Epithelial cell of esophagus (primary cell): ENCODE results near the gene SFXN5.

Source experiments
- DNase-seq: peaks from one replicate; pipeline ENCODE4 v3.0.0; 2010; ENCODE audit warnings: low read depth
- H3K4me3 ChIP-seq: 2 replicates; pipeline ENCODE4 v1.5.1; 2011; ENCODE audit warnings: mild to moderate bottlenecking, low read length, control low read depth
- TF ChIP-seq, protein P1 (sequence below): IDR thresholded peaks from 2 replicates; pipeline ENCODE4 v1.5.1; 2011; ENCODE audit warnings: low read depth, mild to moderate bottlenecking, low read length, control low read depth, inconsistent platforms; ENCODE audit not compliant: insufficient read depth; ENCODE audit errors: missing control alignments

The SFXN5 gene

DNA sequence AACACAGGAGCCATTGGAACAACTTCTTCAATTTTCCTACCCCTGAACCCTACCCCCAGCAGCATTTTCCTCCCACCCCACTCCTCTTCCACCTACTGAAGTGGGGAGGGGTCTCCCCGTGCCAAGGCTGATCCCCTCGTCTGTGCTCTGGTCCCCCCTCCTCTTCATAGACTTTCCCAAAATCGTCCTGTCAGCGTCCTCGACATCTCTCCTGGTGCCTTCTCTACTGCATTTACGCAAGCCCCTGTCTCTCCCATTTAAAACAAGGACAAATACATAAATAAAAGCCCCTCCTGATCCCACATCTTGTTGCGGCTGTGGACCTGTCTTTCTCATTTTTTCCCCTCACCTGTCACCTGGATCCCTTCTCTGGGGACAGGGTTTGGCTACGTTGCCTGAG, 112.0 kb downstream of the SFXN5 start:
- DNase-seq: no peak
- TF ChIP-seq, protein P1, sequence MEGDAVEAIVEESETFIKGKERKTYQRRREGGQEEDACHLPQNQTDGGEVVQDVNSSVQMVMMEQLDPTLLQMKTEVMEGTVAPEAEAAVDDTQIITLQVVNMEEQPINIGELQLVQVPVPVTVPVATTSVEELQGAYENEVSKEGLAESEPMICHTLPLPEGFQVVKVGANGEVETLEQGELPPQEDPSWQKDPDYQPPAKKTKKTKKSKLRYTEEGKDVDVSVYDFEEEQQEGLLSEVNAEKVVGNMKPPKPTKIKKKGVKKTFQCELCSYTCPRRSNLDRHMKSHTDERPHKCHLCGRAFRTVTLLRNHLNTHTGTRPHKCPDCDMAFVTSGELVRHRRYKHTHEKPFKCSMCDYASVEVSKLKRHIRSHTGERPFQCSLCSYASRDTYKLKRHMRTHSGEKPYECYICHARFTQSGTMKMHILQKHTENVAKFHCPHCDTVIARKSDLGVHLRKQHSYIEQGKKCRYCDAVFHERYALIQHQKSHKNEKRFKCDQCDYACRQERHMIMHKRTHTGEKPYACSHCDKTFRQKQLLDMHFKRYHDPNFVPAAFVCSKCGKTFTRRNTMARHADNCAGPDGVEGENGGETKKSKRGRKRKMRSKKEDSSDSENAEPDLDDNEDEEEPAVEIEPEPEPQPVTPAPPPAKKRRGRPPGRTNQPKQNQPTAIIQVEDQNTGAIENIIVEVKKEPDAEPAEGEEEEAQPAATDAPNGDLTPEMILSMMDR: no peak
- no peak overlapping the region for H3K4me3 ChIP-seq

DNA sequence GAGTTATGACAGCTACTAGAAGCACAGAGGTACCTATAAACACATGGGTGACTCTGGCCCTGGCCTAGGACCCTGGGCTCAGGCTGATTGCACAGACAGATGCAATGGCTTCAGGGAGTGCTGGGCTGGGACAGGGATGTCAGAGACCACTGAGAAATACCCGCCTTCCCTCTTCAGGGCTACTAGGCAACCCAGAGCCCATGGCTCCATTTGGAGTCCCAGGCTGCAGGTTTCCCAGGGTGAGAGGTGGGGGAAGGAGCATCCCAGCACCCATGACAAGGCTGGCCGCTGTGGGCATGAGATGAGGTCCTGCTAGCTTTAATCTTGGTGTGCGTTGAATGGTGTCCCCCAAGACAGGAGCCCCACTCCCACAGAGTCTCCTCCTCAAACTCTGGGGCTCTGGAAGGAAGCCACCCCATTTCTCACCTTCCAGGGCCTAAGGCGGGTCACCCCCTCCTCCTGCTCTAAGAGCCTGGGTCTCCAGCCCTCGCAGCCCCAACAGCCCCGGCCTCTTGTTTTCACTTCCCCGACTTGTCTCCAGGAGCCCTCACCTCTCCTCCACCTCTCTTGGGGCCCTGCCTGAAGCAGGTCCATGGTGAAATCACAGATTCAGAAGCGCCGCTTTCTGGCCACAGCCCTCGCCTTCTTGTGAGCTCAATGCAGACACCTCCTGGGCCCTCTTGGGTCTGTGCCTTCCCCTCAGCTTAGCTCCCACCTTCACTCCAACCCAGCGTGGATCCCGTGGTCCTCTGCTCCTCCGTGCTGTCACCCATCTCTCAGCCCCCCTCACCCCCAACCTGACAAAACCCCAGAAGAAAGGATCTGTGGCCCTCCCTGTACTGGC, 112.7 kb downstream of the SFXN5 start:
- TF ChIP-seq, protein P1: no peak
- no peak for DNase-seq
- no peak overlapping the region for H3K4me3 ChIP-seq

DNA sequence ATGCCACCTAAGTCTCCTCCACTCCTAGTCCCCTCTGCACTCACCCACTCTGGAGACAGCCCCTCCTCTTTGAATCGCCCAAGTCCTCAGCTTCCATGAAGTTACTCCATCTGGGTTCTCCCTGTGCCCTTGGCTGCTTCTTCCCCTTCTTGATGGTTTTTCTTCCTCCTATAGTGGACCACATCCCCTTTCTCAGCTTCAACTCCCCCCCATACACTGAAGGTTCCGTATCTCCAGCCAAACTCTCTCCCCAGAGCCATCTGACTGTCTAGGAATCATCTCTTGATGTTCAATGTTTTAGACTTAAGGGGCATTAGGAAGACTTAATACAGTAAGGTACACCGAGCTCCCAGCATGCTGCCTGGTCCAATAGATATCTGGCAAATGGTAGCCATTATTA, 114.6 kb downstream of the SFXN5 start:
- no peak for DNase-seq
- TF ChIP-seq, protein P1: no peak
- no peak overlapping the region for H3K4me3 ChIP-seq

DNA sequence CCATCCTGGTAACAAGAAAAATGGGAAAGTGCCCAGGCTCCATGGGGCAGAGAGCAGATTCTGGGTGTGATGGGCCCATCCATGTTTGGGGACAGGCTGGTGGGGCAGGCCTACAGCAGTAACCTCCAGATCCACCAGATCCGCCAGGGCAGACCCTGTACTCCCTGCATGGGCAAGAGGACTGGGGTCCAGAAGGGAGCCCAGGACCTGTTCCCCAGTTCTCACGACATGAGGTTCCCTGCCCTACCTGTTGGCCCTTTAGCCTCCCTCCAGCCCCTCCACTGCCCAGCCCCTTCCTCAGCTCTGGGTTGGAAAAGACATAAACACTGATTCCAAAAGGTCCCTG, 115.5 kb downstream of the SFXN5 start:
- no peak for DNase-seq
- TF ChIP-seq, protein P1: no peak
- H3K4me3 ChIP-seq: no peak overlapping the region

DNA sequence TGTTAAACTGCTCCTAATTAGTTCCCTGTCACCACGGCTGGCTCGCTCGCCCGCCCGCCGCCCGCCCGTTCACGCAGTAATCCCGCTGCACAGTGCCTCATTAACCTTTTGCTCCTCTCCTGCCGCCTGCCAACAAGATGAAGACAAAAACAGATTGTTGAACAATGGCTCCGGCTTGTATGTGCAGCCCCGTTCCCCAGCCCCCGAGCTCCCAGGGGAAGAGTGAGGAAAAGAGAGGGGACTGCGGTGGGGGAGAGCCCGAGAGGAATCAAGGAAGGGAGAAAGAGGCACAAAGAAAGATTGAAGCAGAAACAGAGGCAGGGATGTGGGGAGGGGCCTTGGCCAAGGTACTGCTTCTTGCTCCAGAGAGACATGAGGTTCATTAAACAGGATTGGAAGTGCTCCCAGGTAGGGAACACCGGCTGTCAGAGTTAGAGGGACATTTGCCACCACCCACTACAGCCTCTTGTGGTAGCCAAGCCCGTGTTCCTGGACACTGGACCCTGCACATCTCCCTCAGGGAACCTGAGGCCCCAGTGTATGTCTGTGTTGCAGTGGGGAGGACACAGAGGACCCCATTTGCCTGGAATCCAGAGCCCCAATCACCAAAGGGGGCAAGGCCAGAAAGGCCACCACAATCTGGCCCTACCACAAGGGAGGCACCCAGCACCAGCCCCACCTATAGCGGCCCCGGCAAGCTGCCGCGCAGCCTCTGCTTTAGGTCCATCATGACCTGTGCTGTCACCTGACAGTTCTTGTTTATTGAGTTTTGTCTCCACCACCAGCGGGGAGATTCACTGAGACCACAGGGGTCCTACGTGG, 116.1 kb downstream of the SFXN5 start:
- DNase-seq: no peak
- no peak overlapping the region for H3K4me3 ChIP-seq
- TF ChIP-seq, protein P1: no peak

DNA sequence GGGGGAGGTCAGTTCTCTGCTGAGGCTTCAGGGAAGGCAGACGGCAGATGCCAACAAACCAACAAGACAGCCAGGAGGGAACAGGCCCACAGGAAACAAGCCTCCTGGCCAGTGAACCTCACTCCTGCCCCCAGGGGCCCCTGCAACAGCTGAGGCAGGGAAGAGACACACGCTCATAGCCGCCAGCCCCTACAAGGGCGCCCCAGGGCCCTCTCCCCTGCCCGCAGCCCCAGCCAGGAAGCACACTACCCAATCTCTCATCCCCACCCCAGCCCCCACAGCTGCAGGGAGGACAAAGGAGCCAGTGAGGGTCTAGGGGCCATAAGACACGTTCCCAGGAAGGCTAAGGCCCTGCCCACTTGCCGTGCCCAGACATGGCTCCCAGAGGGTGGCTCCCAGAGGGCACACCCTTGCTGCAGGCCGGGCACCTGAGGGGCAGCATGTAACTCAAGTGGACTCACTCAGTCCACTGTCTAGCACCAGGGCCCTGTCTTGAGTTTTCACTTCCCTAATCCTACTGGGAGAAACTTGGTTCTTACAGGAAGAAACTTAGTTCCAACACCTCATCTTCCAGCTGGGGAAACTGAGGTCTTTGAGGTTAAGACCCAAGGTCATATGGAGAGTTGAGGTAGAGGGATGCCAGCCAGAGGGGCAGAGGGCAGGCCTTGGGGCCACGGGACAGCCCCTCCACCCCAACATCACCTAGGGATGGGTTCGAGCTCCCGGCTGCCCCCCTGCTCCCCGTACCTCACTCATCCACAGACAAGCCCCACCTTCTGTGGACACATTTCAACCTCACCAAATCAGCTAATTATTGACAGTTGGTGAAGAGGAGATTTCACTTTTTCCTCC, 116.9 kb downstream of the SFXN5 start:
- DNase-seq: no peak
- TF ChIP-seq, protein P1: no peak
- H3K4me3 ChIP-seq: no peak overlapping the region
